Stimulated activated naive CD8-positive, alpha-beta T cell treated with anti-CD3 and anti-CD28 coated beads, Interleukin-15, amount 100 ng/mL, for 72 hours (primary cell): ENCODE measurements around the gene RETREG3.
A peak's percentile ranks its signal among the peaks of the same experiment; 100 is the strongest.
"Not testable (repeated sequence)": the region's sequence is repeated elsewhere in the genome, so short reads cannot be mapped to it uniquely, and the experiment has no call there.

Experiments
- ATAC-seq: fragments of 150-1000 bp; cut with Tn5 transposase; 2 replicates; pipeline ENCODE4 v1.10.0; 2021; ENCODE audit warnings: mild to moderate bottlenecking, moderate library complexity
- DNase-seq, 2 donors: peaks; one replicate each; pipeline ENCODE4 v3.0.0; 2021 to 2022
- H3K27ac Mint-ChIP-seq, 2 donors: one replicate each; pipeline ENCODE4 v1.8.0; 2022; ENCODE audit warnings: mild to moderate bottlenecking in 2 of 2, mixed read lengths in 2 of 2, moderate library complexity in 2 of 2
- H3K27me3 Mint-ChIP-seq: one replicate; pipeline ENCODE4 v1.8.0; 2022; ENCODE audit warnings: mixed read lengths
- H3K4me1 Mint-ChIP-seq: one replicate; pipeline ENCODE4 v1.8.0; 2022; ENCODE audit warnings: mild to moderate bottlenecking, mixed read lengths
- H3K4me3 Mint-ChIP-seq, 2 donors: one replicate each; pipeline ENCODE4 v1.8.0; 2022; ENCODE audit warnings: mild to moderate bottlenecking in 2 of 2, mixed read lengths in 2 of 2, moderate library complexity in 1 of 2
- H3K9me3 Mint-ChIP-seq, 2 donors: one replicate each; pipeline ENCODE4 v1.8.0; 2022; ENCODE audit warnings: mixed read lengths in 2 of 2

Gene RETREG3

DNA sequence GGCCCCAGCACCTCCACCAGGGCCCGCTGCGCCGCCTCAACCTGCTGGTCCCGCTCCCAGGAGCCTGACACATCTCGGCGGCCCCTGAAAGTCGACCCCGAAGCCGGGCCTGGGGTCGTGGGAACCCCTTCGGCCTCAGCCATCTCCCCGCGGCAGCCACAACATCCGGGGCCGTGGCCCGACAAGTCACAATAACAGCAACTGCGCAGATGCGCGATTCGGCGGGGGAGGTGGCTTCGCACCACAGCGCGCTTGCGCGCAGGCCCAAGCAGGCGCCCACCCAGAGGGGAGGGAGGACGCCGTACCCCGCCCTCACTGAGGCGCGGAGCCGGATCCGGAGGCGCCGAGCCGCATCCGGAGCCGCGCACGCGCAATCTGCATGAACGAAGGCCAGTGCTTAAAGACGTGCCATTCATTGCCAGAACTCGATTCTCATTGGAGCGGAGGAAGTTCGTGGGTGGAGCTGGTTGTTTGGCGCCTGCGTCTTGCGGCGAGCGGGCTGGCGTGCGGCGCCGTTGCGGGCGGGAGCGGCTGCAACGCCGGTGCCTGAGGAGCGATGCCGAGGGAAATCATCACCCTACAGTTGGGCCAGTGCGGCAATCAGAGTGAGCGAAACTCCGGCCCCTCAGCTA, at the start of gene RETREG3, which contains the start of gene TUBG1:
Gene RETREG3, minus strand, starts transcription at position 193 of the 632 bp plus-strand sequence. Its CDS starts 50 bp downstream, at position 143.
Gene TUBG1, plus strand, starts transcription at position 502 of the 632 bp plus-strand sequence. Its CDS starts 55 bp downstream, at position 557.
- peak within 1 kb of the TSS; percentile 95 to 99 for H3K4me3 Mint-ChIP-seq
- DNase-seq (peak; percentile 99 to 100), ATAC-seq (peak; percentile 94)
- H3K27ac Mint-ChIP-seq = peak within 1 kb of the TSS; percentile 95 to 98
- H3K27me3 Mint-ChIP-seq = no peaks in the 10 kb centered on the region
- H3K4me1 Mint-ChIP-seq = peaks cover 38% of the 10 kb centered on the region
- H3K9me3 Mint-ChIP-seq = no peaks in the 10 kb centered on the region

DNA sequence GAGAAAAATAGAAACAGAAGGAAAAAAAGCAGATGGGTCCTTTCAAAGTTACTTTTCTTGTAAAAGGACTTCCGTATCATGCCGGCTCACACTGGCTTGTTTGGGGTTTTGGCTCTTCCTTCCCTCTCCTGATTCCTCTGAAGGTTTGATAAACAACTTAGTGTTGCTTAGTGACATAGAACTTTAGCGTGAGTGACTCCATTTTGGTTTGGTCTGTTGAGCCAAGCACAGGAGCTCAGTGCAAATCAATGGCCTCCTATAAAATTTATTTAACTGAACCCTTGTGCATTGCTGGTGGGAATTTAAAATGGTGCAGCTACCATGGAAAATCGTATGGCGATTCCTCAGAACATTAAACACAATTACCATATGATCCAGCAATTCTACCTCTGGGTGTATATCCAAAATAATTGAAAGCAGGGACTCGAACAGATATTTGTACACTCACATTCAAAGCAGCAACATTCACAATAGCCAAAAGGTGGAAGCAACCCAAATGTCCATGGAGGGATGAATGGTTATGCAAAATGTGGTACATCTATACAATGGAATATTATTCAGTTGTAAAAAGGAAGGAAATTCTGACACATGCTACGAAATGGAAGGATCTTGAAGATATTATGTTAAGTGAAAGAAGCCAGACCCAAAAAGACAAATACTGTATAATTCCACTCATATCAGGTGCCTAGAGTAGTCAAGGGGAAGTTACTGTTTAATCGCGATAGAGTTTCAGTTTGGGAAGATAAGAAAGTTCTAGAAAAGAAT, 48.8 kb upstream of the RETREG3 start:
- H3K4me3 Mint-ChIP-seq = peak overlapping the region; percentile 40 to 93
- peaks cover 0 to 7% of the 10 kb centered on the region in 2 donors for H3K9me3 Mint-ChIP-seq
- no peak for DNase-seq
- peaks cover 39% of the 10 kb centered on the region for H3K4me1 Mint-ChIP-seq
- H3K27me3 Mint-ChIP-seq = peaks cover 19% of the 10 kb centered on the region
- H3K27ac Mint-ChIP-seq = no peak overlapping the region
- ATAC-seq = no peak

DNA sequence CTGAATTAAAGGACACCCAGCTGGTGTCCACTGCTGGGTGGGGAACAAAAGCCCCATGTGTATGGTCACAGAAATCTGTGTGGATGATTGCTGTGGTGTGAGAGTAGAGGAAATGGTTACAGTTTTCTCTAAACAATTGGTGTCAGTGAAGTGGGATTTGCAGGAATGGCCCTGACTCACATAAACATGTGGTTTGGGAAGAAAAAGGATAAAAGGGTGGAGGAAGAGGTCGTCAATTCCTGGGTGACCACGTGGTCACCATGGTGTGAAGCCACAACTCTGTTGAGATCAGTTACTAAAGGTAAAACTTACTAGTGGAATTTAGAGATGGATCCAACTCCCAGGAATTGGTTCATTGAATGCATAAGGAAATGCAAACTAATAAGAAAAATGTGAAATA, 46.4 kb upstream of the RETREG3 start:
- peaks cover 0 to 7% of the 10 kb centered on the region in 2 donors for H3K9me3 Mint-ChIP-seq
- H3K4me3 Mint-ChIP-seq = peak overlapping the region in 1 of 2 donors; percentile 10
- H3K27me3 Mint-ChIP-seq = peaks cover 28% of the 10 kb centered on the region
- H3K4me1 Mint-ChIP-seq = peaks cover 39% of the 10 kb centered on the region
- ATAC-seq (no peak), DNase-seq (no peak)
- peak overlapping the region in 1 of 2 donors; percentile 9 for H3K27ac Mint-ChIP-seq

DNA sequence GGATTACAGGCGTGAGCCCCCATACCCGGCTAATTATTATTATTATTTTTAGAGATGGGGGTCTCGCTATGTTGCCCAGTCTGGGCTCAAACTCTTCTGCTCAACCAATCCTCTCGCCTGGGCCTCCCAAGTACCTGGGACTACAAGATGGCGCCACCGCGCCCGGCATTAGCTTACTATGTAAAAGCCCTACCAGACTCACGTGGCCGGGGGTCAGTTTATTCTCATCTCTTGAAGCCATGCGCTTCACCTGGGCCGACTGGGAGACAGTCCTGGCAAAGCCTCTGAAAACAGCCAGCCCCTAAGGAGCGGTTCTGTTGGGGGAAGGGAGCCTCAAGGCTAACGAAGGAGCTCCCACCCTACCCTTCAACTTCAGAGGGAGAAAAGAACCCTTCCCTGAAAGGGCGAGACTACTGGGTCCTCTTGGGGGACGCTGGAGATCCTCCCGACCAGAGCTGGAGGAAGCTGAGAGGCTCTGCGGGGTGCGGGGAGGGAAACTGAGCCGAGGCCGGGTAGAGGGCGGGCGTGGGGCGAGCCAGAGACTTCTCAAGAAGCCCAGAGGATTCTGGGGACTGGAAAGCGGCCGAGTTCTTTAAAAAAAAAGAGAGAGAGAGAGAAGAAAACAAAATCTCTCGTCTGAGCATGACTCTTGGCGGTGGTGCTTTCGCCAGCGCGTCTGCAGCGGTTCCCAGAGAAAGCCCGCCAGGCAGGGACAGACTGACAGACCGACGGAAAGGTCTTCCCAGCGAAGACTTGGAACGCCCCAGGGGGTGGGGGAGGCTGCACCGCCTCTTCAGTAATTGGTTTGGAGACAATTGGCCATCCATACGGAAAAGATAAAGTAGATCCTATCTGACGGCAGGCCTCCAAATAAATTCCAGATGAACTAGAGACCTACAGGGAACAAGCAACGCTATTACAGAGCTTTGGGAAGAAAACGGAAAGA, 44.3 kb upstream of the RETREG3 start:
- H3K4me3 Mint-ChIP-seq = peak overlapping the region; percentile 0 to 64

DNA sequence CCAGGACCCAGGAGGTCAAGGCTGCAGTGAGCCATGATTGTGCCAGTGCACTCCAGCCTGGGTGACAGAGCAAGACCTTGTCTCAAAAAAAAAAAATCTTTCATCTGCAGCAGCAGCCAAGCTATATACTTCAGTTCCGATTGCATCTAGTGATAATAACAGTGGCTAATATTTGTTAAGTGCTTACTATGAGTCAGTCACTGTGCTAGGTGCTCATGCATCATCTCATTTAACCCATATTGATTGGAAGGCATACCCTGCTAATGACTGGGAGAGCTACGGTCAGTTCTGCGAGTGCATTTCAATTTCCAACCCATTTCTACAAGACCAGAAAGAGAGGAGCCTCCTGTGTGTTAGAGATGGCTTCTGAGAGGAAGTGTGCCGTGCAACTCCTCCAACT, 42.2 kb upstream of the RETREG3 start:
- Mint-ChIP-seq H3K9me3 (no peaks in the 10 kb centered on the region), H3K27me3 (peaks cover 28% of the 10 kb centered on the region), H3K27ac (no peak overlapping the region), H3K4me1 (peaks cover 26% of the 10 kb centered on the region), H3K4me3 (no peak overlapping the region)
- DNase-seq = no peak
- no peak for ATAC-seq

More for the DNA sequence above, 44.3 kb upstream of the RETREG3 start:
- peaks cover 27% of the 10 kb centered on the region for H3K4me1 Mint-ChIP-seq
- peaks cover 28% of the 10 kb centered on the region for H3K27me3 Mint-ChIP-seq
- peak overlapping the region in 1 of 2 donors; percentile 20 for H3K27ac Mint-ChIP-seq
- DNase-seq (no peak), ATAC-seq (no peak)
- peaks cover 0 to 7% of the 10 kb centered on the region in 2 donors for H3K9me3 Mint-ChIP-seq

DNA sequence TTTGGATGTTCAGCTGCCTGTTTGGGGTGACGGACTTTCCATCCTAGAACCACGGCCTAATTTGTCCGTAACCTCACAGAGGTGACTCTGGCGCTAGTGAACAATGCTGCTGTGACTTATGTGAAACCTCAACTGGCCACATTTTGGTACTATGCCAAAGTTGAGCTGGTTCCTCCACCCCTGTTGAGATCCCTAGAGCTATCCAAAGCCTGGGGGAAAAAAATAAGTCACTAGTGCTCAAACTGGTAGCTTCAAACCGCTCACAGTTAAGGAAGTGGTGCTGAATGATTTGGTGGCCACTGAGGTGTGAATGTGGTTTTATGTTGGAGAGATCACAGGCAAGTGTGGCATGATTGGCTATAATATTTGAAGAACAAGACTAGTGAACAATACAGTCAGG, 38.6 kb upstream of the RETREG3 start:
- DNase-seq (no peak), ATAC-seq (peak; percentile 48)
- H3K4me1 Mint-ChIP-seq = peaks cover 4% of the 10 kb centered on the region
- peaks cover 11% of the 10 kb centered on the region for H3K27me3 Mint-ChIP-seq
- H3K27ac Mint-ChIP-seq = peak overlapping the region in 1 of 2 donors; percentile 23
- no peak overlapping the region for H3K4me3 Mint-ChIP-seq
- no peaks in the 10 kb centered on the region for H3K9me3 Mint-ChIP-seq

GRCh38 chr17:42642336-42642735, 33.2 kb upstream of the RETREG3 start:
- Mint-ChIP-seq H3K27me3 (peaks cover 23% of the 10 kb centered on the region), H3K27ac (peak overlapping the region in 1 of 2 donors; percentile 30), H3K4me1 (no peaks in the 10 kb centered on the region), H3K9me3 (no peaks in the 10 kb centered on the region), H3K4me3 (no peak overlapping the region)
- no peak for DNase-seq
- no peak for ATAC-seq

GRCh38 chr17:42640121-42640520, 30.9 kb upstream of the RETREG3 start:
- DNase-seq = no peak
- no peak overlapping the region for H3K27ac Mint-ChIP-seq
- no peak overlapping the region for H3K4me3 Mint-ChIP-seq
- peaks cover 23% of the 10 kb centered on the region for H3K27me3 Mint-ChIP-seq
- no peak for ATAC-seq
- H3K9me3 Mint-ChIP-seq = no peaks in the 10 kb centered on the region
- no peaks in the 10 kb centered on the region for H3K4me1 Mint-ChIP-seq

DNA sequence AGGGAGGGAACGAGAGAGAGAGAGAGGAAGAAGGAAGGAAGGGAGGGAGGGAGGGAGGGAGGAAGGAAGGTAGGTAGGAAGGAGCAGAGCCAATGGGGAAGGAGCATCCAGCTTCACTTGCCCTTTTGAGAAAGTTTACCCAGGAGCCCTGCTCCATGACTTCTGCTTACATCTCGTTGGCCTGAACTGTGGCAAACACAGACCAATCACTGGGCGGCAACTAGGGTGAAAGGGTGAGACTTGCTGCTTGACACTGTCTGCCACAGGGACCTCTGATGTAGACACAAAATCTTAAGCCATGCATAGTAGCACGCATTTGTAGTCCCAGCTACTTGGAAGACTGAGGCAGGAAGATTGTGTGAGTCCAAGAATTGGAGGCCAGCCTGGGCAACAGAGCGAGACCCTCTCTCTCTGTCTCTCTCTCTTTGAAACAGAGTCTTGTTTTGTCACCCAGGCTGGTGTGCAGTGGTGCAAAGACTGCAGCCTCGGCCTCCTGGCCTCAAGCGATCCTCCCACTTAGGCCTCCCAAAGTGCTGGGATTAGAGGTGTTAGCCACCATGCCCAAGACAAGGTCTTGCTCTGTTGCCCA, 30.4 kb upstream of the RETREG3 start:
- no peak overlapping the region for H3K4me3 Mint-ChIP-seq
- no peaks in the 10 kb centered on the region for H3K4me1 Mint-ChIP-seq
- H3K27me3 Mint-ChIP-seq = peaks cover 23% of the 10 kb centered on the region
- no peak for DNase-seq
- no peak for ATAC-seq
- no peak overlapping the region for H3K27ac Mint-ChIP-seq
- no peaks in the 10 kb centered on the region for H3K9me3 Mint-ChIP-seq

DNA sequence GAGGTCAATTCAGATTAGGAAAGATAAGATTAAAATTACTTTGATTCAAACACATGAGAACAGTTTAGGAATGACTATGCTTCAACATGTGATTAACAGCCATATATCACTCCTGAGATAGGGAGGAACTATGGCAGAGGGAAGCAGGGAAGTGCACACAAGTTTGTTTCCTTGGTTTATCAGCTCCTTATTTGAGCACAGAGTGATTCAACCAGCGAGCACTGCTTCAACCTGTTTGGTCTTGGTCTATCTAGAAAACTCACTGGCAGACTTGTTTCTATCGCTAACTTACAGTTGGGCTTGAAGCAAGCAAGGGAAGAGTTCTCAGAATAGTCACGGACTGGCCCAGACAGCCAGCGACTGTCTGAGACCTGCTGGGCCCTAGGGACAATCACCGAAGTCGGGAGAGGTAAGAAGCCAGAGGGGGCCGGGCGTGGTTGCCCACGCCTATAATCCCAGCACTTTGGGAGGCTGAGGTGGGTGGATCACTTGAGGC, 23.8 kb upstream of the RETREG3 start:
- peaks cover 5% of the 10 kb centered on the region for H3K27me3 Mint-ChIP-seq
- H3K27ac Mint-ChIP-seq = no peak overlapping the region
- no peak for DNase-seq
- no peaks in the 10 kb centered on the region for H3K9me3 Mint-ChIP-seq
- ATAC-seq = no peak
- no peak overlapping the region for H3K4me3 Mint-ChIP-seq
- no peaks in the 10 kb centered on the region for H3K4me1 Mint-ChIP-seq

- H3K27me3 Mint-ChIP-seq = peaks cover 5% of the 10 kb centered on the region
- DNase-seq = no peak
- H3K4me3 Mint-ChIP-seq = no peak overlapping the region
- no peak for ATAC-seq
- no peak overlapping the region for H3K27ac Mint-ChIP-seq
- no peaks in the 10 kb centered on the region for H3K9me3 Mint-ChIP-seq
- no peaks in the 10 kb centered on the region for H3K4me1 Mint-ChIP-seq
Observed at GRCh38 chr17:42629411-42630009, 20.3 kb upstream of the RETREG3 start.

DNA sequence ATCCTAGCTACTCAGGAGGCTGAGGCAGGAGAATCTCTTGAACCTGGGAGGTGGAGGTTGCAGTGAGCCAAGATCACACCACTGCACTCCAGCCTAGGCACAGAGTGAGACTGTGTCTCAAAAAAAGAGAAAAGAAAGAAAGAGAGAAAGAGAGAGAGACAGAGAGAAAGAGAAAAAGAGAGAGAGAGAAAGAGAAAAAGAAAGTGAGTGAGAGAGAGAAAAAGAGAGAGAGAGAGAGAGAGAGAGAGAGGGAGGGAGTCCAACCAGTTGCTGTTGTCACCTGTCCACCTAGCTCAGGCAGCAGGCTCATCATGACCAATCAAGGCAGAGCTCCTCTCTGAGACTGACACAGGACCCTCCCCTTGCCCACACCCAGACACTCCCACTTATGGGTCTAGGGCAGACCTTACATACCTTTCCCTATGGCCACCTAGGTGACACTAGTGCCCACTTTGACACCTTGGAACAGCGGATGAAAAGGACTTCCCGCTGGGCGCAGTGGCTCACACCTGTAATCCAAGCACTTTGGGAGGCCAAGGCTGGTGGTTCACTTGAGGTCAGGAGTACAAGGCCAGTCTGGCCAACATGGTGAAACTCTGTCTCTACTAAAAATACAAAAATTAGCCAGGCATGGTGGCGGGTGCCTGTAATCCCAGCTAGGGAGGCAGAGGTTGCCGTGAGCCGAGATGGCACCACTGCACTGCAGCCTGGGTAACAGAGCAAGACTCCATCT, 18.0 kb upstream of the RETREG3 start:
- not testable (repeated sequence) for DNase-seq, H3K9me3 Mint-ChIP-seq, ATAC-seq, H3K27ac Mint-ChIP-seq, H3K4me1 Mint-ChIP-seq, H3K4me3 Mint-ChIP-seq, H3K27me3 Mint-ChIP-seq

- H3K4me1 Mint-ChIP-seq = peaks cover 4% of the 10 kb centered on the region
- H3K9me3 Mint-ChIP-seq = no peaks in the 10 kb centered on the region
- no peak for ATAC-seq
- no peak overlapping the region for H3K4me3 Mint-ChIP-seq
- no peak overlapping the region for H3K27ac Mint-ChIP-seq
- no peaks in the 10 kb centered on the region for H3K27me3 Mint-ChIP-seq
- no peak for DNase-seq
Observed at GRCh38 chr17:42623732-42624596, 14.8 kb upstream of the RETREG3 start.
